Measurements from ENCODE around the gene ALDH1A1. TPM values are rescaled to one million over a fixed set of nuclear protein-coding genes. Genes with fewer than 3 reads are reported as not detected.

ALDH1A1 gene
- total RNA-seq, 1 donor from 2014 or later = 10.9 TPM

DNA sequence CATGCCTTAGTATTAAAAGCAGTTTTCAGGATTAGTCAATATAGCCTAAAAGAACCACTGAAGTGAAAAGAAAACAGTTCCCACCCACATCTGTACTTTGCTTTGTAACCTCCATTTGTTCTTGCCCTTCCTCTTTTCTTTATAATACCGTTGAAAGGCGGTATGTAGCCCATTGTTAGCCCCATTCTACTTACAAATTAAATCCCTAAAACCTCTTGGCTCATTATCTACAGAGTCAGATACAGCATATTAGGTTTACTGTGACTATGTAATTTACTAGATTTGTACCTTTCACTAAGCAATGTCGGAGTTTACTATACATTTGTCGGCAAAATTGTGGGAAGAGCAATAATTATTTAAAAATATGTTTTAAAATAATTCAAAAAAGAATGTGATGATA is 17.3 kb downstream of the ALDH1A1 start:
- TF ChIP-seq CTCF (IDR thresholded peaks at IDR 0.05; ENCODE audit: unreplicated experiment) = no peak
- no peak for DNase-seq (ENCODE audit: low spot score in 2 of 2, unreplicated experiment in 2 of 2)
- no peaks in the 10 kb centered on the region for H3K36me3 Mint-ChIP-seq
- peaks cover 7% of the 10 kb centered on the region for H3K9me3 Mint-ChIP-seq
- no peaks in the 10 kb centered on the region for H3K27me3 Mint-ChIP-seq (ENCODE audit: low read depth)
- peaks cover 4% of the 10 kb centered on the region for H3K4me1 Mint-ChIP-seq
- no peak overlapping the region for H3K27ac Mint-ChIP-seq
- no peak overlapping the region for H3K4me3 Mint-ChIP-seq

DNA sequence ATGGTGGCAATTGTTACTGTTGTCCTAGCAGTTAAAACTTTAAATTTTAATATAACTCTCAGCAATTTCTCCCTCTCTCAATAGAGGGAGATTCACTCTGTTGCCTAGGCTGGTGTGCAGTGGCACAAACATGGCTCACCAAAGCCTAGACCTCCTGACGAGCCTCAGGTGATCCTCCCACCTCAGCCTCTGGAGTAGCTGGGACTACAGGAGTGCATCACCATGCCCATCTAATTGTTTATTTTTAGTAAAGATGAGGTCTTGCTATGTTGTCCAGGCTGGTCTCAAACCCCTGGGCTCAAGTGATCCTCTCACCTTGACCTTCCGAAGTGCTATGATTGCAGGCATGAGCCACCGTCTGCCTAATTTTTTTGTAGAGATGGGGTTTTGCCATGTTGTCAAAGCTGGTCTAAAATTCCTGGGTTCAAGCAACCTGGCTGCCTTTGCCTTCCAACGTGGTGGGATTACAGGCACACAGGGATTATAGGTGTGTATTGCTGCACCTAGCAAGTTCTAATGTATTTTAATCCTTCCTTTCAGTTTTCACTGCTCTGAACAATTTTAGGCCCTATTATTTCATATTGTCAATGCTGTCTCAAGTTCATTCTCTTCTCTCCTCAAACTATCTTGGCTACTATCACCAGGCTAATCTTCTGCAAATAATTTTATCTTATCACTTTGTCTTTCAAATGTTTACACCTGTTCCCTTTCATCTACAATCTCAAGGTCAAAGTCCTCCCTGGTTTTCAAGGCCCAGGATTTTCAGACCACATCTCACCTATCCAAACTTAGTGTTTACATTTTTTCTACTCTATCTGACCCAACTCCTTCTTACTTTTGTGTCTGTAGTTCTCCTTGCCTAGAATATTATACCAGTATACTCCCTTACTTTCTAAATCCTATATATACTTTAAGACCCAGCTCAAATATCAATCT is 18.9 kb downstream of the ALDH1A1 start:
- no peak for TF ChIP-seq CTCF (IDR thresholded peaks at IDR 0.05; ENCODE audit: unreplicated experiment)
- H3K4me1 Mint-ChIP-seq = peaks cover 4% of the 10 kb centered on the region
- no peak for DNase-seq (ENCODE audit: low spot score in 2 of 2, unreplicated experiment in 2 of 2)
- no peaks in the 10 kb centered on the region for H3K27me3 Mint-ChIP-seq (ENCODE audit: low read depth)
- peaks cover 7% of the 10 kb centered on the region for H3K9me3 Mint-ChIP-seq
- H3K27ac Mint-ChIP-seq = no peak overlapping the region
- no peak overlapping the region for H3K4me3 Mint-ChIP-seq
- H3K36me3 Mint-ChIP-seq = no peaks in the 10 kb centered on the region

GRCh38 chr9:72932619-72933018 is 20.2 kb downstream of the ALDH1A1 start:
- H3K27ac Mint-ChIP-seq = no peak overlapping the region
- DNase-seq (ENCODE audit: low spot score in 2 of 2, unreplicated experiment in 2 of 2) = no peak
- peaks cover 4% of the 10 kb centered on the region for H3K4me1 Mint-ChIP-seq
- peaks cover 12% of the 10 kb centered on the region for H3K9me3 Mint-ChIP-seq
- TF ChIP-seq CTCF (IDR thresholded peaks at IDR 0.05; ENCODE audit: unreplicated experiment) = no peak
- no peak overlapping the region for H3K4me3 Mint-ChIP-seq
- no peaks in the 10 kb centered on the region for H3K36me3 Mint-ChIP-seq
- no peaks in the 10 kb centered on the region for H3K27me3 Mint-ChIP-seq (ENCODE audit: low read depth)

GRCh38 chr9:72931897-72932296 is 21.0 kb downstream of the ALDH1A1 start:
- TF ChIP-seq CTCF (IDR thresholded peaks at IDR 0.05; ENCODE audit: unreplicated experiment) = no peak
- DNase-seq (ENCODE audit: low spot score in 2 of 2, unreplicated experiment in 2 of 2) = no peak
- H3K4me1 Mint-ChIP-seq = peaks cover 4% of the 10 kb centered on the region
- no peaks in the 10 kb centered on the region for H3K27me3 Mint-ChIP-seq (ENCODE audit: low read depth)
- H3K27ac Mint-ChIP-seq = no peak overlapping the region
- H3K4me3 Mint-ChIP-seq = no peak overlapping the region
- H3K36me3 Mint-ChIP-seq = no peaks in the 10 kb centered on the region
- peaks cover 16% of the 10 kb centered on the region for H3K9me3 Mint-ChIP-seq

DNA sequence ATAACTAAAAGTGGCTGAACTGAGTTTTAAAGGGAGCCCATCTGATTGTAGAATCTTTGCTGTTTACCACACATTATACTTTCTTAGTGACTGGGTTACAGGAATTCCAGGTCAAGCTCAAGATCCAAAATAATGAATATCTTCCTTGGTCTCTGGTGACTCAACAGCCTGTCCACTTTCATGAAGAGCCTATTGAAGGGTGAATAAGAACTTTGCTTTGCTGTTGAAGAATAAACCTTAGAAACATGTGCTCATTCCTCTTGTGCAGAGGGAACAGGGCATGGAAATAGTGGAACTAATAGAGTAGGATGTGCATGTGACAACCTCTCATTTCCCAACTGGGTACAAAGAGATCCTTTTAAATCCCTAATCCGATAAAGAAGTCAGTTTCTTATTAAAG is 21.4 kb downstream of the ALDH1A1 start:
- H3K27me3 Mint-ChIP-seq (ENCODE audit: low read depth) = no peaks in the 10 kb centered on the region
- no peak for TF ChIP-seq CTCF (IDR thresholded peaks at IDR 0.05; ENCODE audit: unreplicated experiment)
- no peak for DNase-seq (ENCODE audit: low spot score in 2 of 2, unreplicated experiment in 2 of 2)
- peaks cover 4% of the 10 kb centered on the region for H3K4me1 Mint-ChIP-seq
- no peaks in the 10 kb centered on the region for H3K36me3 Mint-ChIP-seq
- peaks cover 16% of the 10 kb centered on the region for H3K9me3 Mint-ChIP-seq
- no peak overlapping the region for H3K27ac Mint-ChIP-seq
- no peak overlapping the region for H3K4me3 Mint-ChIP-seq

Data from mesothelial cell of epicardium (in vitro differentiated cells).